GM19238 (cell line): ENCODE measurements around the gene RERE.

Experiments
- DNase-seq: peaks from one replicate; pipeline ENCODE4 v3.0.0; 2011; ENCODE audit warnings: low spot score; ENCODE audit not compliant: insufficient read length

RERE gene

GRCh38 chr1:8551613-8552489 is 265.6 kb downstream of the RERE start:
- no peak for DNase-seq

GRCh38 chr1:8551057-8551456 is 266.4 kb downstream of the RERE start:
- no peak for DNase-seq

GRCh38 chr1:8547791-8548190 is 269.6 kb downstream of the RERE start:
- no peak for DNase-seq

GRCh38 chr1:8545078-8545477 is 272.4 kb downstream of the RERE start:
- no peak for DNase-seq

- DNase-seq: no peak
These were observed 272.8 kb downstream of the RERE start for GRCh38 chr1:8544644-8545043.

GRCh38 chr1:8543965-8544364 is 273.5 kb downstream of the RERE start:
- no peak for DNase-seq

- DNase-seq: no peak
These were observed 275.4 kb downstream of the RERE start for GRCh38 chr1:8541961-8542521.

GRCh38 chr1:8540971-8541370 is 276.5 kb downstream of the RERE start:
- DNase-seq: no peak

- DNase-seq: no peak
These were observed 277.0 kb downstream of the RERE start for GRCh38 chr1:8540261-8540941.

- no peak for DNase-seq
These were observed 277.8 kb downstream of the RERE start for GRCh38 chr1:8539683-8540082.

- DNase-seq: no peak
These were observed 278.9 kb downstream of the RERE start for GRCh38 chr1:8538502-8538901.

- no peak for DNase-seq
These were observed 279.4 kb downstream of the RERE start for GRCh38 chr1:8537991-8538390.

- DNase-seq: no peak
These were observed 280.9 kb downstream of the RERE start for GRCh38 chr1:8536515-8536914.

GRCh38 chr1:8533907-8534306 is 283.5 kb downstream of the RERE start:
- no peak for DNase-seq

- no peak for DNase-seq
These were observed 284.3 kb downstream of the RERE start for GRCh38 chr1:8533124-8533523.

- no peak for DNase-seq
These were observed 287.5 kb downstream of the RERE start for GRCh38 chr1:8529901-8530300.

GRCh38 chr1:8527941-8528340 is 289.5 kb downstream of the RERE start:
- DNase-seq: no peak

- no peak for DNase-seq
These were observed 291.7 kb downstream of the RERE start for GRCh38 chr1:8525558-8526275.

GRCh38 chr1:8525216-8525557 is 292.3 kb downstream of the RERE start:
- DNase-seq: no peak

- no peak for DNase-seq
These were observed 292.7 kb downstream of the RERE start for GRCh38 chr1:8524627-8525157.

GRCh38 chr1:8523666-8524206 is 293.7 kb downstream of the RERE start:
- DNase-seq: no peak
